ENCODE data around the gene C12orf54.
"Not testable (repeated sequence)": the region's sequence is repeated elsewhere in the genome, so short reads cannot be mapped to it uniquely, and the experiment has no call there.

- not testable (repeated sequence) for TF ChIP-seq CTCF (IDR thresholded peaks at IDR 0.05; ENCODE audit: insufficient read depth, low read depth, low read length); EZH2 (IDR thresholded peaks at IDR 0.05; ENCODE audit: insufficient read depth, low read length)
Measured at GRCh38 chr12:48452961-48453360, 29.3 kb upstream of the C12orf54 start.
